HG03558 (cell line): ENCODE measurements around the gene ARFIP1.
"Not testable (repeated sequence)": the region's sequence is repeated elsewhere in the genome, so short reads cannot be mapped to it uniquely, and the experiment has no call there.

Source experiments
- ATAC-seq: cut with Tn5 transposase; IDR thresholded peaks from one replicate; pipeline ENCODE4 v1.9.1; 2021; ENCODE audit warnings: moderate number of reproducible peaks; ENCODE audit not compliant: unreplicated experiment; ENCODE audit errors: extremely low read depth

ARFIP1 gene

GRCh38 chr4:152779513-152780266 is at the start of gene ARFIP1, which contains the start of gene TIGD4:
ARFIP1 (plus strand) TSS chr4:152779954; CDS start chr4:152829634, 49,680 bp downstream.
TIGD4 (minus strand) TSS chr4:152779730; CDS start chr4:152771004, 8,726 bp downstream.
- ATAC-seq = peak; percentile 89

GRCh38 chr4:152731997-152732396 is 47.8 kb upstream of the ARFIP1 start:
- ATAC-seq = no peak

- ATAC-seq = no peak
Observed at GRCh38 chr4:152734015-152734698, 45.6 kb upstream of the ARFIP1 start.

- no peak for ATAC-seq
Observed at GRCh38 chr4:152734699-152735050, 45.1 kb upstream of the ARFIP1 start.

- no peak for ATAC-seq
Observed at GRCh38 chr4:152735396-152735859, 44.3 kb upstream of the ARFIP1 start.

- ATAC-seq = no peak
Observed at GRCh38 chr4:152735906-152736305, 43.8 kb upstream of the ARFIP1 start.

GRCh38 chr4:152738827-152739226 is 40.9 kb upstream of the ARFIP1 start:
- ATAC-seq = no peak

GRCh38 chr4:152747444-152747843 is 32.3 kb upstream of the ARFIP1 start:
- no peak for ATAC-seq

GRCh38 chr4:152748619-152749018 is 31.1 kb upstream of the ARFIP1 start:
- ATAC-seq = no peak

GRCh38 chr4:152763796-152764195 is 16.0 kb upstream of the ARFIP1 start:
- ATAC-seq = no peak

- ATAC-seq = not testable (repeated sequence)
Observed at GRCh38 chr4:152765069-152765737, 14.6 kb upstream of the ARFIP1 start.

GRCh38 chr4:152771741-152772533 is 7.8 kb upstream of the ARFIP1 start:
- peak; percentile 98 for ATAC-seq

GRCh38 chr4:152773339-152773738 is 6.4 kb upstream of the ARFIP1 start:
- no peak for ATAC-seq

GRCh38 chr4:152773953-152774352 is 5.8 kb upstream of the ARFIP1 start:
- ATAC-seq = no peak

GRCh38 chr4:152776352-152776751 is 3.4 kb upstream of the ARFIP1 start:
- no peak for ATAC-seq

GRCh38 chr4:152777488-152777887 is 2.3 kb upstream of the ARFIP1 start:
- no peak for ATAC-seq

- no peak for ATAC-seq
Observed at GRCh38 chr4:152778656-152779512, 870 bp upstream of the ARFIP1 start.

GRCh38 chr4:152780267-152780778 is 569 bp downstream of the ARFIP1 start:
- ATAC-seq = no peak
